Activated CD8-positive, alpha-beta memory T cell treated with anti-CD3 and anti-CD28 coated beads for 48 hours (primary cell): ENCODE results near the gene DLEC1.
"Not testable (repeated sequence)": the region's sequence is repeated elsewhere in the genome, so short reads cannot be mapped to it uniquely, and the experiment has no call there.

Source experiments
- DNase-seq, 3 experiments: peaks; one replicate each; pipeline ENCODE4 v3.0.0-alpha.2; 2020; ENCODE audit warnings: low read depth in 2 of 3, low spot score in 2 of 3

DLEC1 gene

DNA sequence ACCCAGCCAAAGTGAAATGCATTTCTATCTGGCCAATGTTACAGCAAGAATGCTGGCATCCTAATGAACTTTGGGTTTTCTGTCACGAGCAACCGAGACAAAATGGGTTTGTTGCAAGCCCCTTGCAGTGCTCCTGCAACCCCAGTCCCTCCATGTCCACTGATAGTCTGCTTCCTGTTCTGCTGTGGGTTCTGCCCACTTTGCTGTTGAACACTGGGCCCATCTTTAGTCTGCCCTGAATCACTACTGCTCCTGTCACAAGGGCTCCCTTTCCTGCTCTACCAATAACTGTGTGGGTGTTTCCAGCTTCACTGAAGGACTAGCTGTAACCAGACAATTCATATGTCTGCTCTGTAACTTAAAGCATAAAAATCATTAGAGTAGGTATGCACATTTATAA, 113.6 kb downstream of the DLEC1 start:
- DNase-seq = no peak

DNA sequence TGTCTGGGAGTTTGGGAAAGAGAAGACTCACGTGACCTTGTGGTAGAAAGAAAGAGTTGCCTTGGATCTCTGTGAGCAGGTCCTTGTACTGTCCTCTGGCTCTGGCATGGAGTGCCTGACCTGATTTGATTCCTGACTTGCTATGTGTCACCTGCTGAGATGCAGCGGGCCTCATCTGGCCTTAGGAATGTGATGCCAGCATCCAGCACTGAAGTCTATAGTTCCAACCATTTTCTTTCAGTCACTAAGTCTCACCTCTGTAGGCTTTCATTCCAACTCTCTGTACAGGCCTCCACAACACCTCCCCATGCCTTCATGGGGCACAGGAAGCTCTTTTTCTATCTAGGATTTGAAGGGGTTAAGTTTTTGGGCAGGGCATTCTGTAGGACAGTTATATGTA, 114.2 kb downstream of the DLEC1 start:
- no peak for DNase-seq

- no peak for DNase-seq
Observed at GRCh38 chr3:38154033-38154494, 115.1 kb downstream of the DLEC1 start.

DNA sequence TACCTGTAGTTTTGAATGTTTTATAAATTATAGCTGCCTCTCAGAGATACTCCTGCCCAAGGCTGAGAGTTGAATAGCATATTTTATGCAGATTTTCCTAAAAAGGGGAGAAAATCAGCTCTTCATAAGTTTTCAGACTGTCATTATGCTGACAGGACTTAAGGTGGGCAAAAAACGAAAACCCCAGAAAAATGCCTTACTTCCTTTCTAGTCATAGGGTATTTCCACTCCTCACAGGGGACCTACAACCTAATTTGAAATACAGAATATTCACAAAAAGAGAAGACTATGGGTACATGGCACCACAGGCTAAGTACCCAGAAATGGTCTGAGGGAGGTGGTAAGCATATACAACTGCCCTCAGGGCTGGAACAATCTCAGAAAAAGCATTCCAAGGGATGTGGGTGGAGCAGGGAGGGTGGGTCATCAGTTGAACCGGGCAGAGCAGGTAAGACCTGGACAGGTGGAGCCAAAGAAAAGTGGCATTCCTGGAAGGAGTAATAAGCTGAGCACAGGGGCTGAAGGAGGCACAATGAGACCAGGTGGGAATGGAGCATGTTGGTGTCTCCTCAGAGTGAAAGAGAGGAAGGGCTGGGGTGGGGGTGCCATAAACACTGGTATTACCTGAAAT, 115.7 kb downstream of the DLEC1 start:
- DNase-seq = no peak

- DNase-seq = no peak
Observed at GRCh38 chr3:38155825-38156224, 116.8 kb downstream of the DLEC1 start.

GRCh38 chr3:38157117-38157516, 118.1 kb downstream of the DLEC1 start:
- DNase-seq = no peak

DNA sequence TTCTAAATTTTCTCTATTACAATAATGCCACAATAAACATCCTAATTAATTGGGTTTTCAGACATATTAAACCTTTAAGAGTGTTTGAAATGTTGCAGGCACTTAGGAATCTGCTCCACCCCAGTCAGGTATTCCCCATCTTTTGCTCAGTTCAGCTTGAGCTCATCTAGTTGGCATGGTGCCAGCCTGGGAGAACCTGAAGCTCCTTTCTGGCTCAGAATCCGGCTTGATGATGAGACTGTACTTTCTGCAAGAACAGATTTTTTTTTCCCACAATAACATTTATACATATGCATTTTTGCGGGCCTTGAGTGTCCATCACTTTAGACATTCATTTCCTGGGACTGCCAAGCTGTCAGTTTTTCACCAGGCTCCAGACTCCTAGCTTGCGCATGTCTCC, 118.6 kb downstream of the DLEC1 start:
- no peak for DNase-seq

DNA sequence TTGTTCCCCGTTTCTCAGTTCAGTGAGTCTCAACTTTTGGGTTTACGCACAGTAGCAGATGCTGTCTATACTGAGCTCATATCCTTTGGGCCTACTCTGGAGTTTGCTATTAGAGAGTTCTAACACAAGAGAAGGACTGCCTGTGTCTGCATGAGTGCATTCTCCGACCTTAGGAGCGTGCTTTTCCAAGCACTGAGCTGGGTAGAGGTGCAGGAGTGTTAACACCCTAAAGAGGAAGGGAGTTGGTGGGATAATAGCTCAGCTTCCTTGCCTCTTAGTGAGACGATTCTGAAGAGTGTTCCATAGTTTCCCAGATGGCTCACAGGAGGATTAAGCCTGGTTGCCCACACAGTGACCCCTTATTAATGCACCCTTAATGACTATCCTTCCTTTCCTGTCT, 119.5 kb downstream of the DLEC1 start:
- DNase-seq = no peak

- not testable (repeated sequence) for DNase-seq
Observed at GRCh38 chr3:38160704-38161103, 121.7 kb downstream of the DLEC1 start.

- DNase-seq = no peak
Observed at GRCh38 chr3:38163117-38163840, 124.3 kb downstream of the DLEC1 start.

DNA sequence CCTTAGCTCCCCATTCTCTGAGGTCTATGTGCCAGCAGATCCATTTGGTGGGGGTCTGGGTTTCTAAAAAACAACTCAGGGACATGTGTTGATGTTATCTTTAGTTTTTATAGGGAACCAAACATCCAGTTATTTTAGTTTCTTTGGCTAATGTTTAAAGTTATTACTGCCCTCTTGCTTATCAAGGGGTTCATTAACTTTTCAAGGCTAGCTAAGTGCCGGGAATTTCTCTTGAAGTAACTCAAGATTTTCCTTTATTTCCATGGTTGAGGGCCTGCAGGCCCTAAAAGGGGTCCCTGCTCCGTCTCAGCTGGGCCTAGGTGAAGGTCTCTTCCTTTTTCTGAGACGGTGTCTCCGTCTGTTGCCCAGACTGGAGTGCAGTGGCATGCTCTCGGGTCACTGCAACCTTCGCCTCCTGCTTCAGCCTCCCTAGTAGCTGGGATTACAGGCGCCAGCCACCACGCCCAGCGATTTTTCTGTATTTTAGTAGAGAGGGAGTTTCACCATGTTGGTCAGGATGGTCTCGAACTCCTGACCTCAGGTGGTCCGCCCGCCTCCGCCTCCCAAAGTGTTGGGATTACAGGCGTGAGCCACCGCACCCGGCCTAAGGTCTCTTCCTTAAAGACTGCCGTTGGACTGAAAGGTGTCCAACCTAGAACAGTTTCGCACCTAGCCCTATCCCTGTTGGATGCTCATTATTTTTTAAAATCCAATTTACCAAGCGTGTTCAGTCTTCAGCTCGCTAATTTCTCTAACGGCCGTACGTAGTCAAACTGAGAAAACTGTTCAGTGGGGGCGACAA, 125.0 kb downstream of the DLEC1 start:
- no peak for DNase-seq

GRCh38 chr3:38164643-38164951, 125.6 kb downstream of the DLEC1 start:
- no peak for DNase-seq

- DNase-seq = peak; percentile 90 to 96 (median 91)
Observed at GRCh38 chr3:38164952-38165721, 126.1 kb downstream of the DLEC1 start, which contains the start of gene OXSR1. Gene OXSR1, plus strand, starts transcription at chr3:38165537. Its CDS starts 340 bp downstream, at chr3:38165877.

- DNase-seq = no peak
Observed at GRCh38 chr3:38165722-38166387, 126.8 kb downstream of the DLEC1 start.

DNA sequence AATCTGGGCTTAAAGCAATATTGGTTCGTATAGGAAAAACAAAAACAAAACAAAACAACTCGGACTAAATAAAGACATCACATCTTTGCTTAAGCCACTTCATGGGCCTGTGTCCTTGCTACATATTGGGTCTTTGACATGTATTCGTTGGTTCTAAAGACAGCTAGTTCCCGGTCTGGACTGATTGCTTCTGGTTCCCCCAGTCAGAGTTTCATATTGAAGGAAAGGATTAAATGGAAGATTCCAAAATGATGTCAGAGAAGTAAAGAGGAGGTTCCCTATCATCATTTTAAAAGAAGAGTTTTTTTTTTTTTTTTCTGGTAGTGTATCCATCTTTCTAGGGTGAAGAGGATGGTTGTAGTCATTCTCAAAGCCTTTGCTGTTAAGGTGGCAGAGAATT, 128.6 kb downstream of the DLEC1 start:
- DNase-seq = no peak

- DNase-seq = no peak
Observed at GRCh38 chr3:38168151-38169026, 129.4 kb downstream of the DLEC1 start.

DNA sequence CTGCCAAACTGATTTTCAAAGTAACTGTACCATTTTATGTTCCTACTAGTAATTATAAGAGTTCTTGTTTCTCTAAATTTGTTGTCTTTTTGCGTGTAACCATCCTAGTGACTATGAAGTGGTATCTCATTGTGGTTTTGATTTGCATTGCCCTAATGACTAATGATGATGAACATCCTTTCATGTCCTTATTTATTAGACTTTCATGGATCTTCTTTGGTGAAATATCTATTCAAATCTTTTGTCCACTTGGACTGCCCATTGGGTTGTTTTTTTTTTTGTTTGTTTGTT, 130.0 kb downstream of the DLEC1 start:
- DNase-seq = no peak

DNA sequence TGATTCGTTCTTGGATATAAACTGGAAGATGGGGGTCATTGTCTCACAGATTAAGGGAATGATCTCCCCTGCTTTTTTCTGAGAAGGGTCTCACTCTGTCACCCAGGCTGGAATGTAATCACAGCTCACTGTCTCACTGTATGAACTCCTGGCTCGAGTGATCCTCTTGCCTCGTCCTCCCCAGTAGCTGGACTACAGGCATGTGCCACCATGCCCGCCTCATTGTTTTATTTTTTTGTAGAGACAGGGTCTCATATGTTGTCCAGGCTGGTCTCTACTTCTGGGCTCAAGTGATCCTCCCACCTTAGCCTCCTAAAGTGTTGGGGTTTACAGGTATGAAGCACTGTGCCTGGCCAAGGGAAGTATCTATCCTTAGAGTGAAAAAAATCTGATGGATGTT, 131.7 kb downstream of the DLEC1 start:
- DNase-seq = no peak

- DNase-seq = no peak
Observed at GRCh38 chr3:38171622-38172021, 132.6 kb downstream of the DLEC1 start.
